Type B pancreatic cell (in vitro differentiated cells): ENCODE results near the gene AK8. TPM values are rescaled to one million over a fixed set of nuclear protein-coding genes. Genes with fewer than 3 reads are reported as not detected.

Experiments
- DNase-seq: peaks from one replicate; pipeline ENCODE4 v3.0.0; 2021; ENCODE audit warnings: mixed read lengths; ENCODE audit not compliant: unreplicated experiment; ENCODE audit errors: extremely low spot score
- H3K27ac Mint-ChIP-seq: 2 replicates; pipeline ENCODE4 v1.8.0; 2021; ENCODE audit warnings: mild to moderate bottlenecking, mixed read lengths
- H3K27me3 Mint-ChIP-seq: 2 replicates; pipeline ENCODE4 v1.8.0; 2021; ENCODE audit warnings: mixed read lengths
- H3K36me3 Mint-ChIP-seq: 2 replicates; pipeline ENCODE4 v1.8.0; 2021; ENCODE audit warnings: mixed read lengths
- H3K4me1 Mint-ChIP-seq: one replicate; pipeline ENCODE4 v1.8.0; 2021; ENCODE audit warnings: mixed read lengths; ENCODE audit not compliant: unreplicated experiment
- H3K4me3 Mint-ChIP-seq: 2 replicates; pipeline ENCODE4 v1.8.0; 2021; ENCODE audit warnings: mild to moderate bottlenecking, mixed read lengths
- H3K9me3 Mint-ChIP-seq: 2 replicates; pipeline ENCODE4 v1.8.0; 2021; ENCODE audit warnings: mixed read lengths
- CTCF ChIP-seq: fragments of 200-600 bp; sonication (generic); conservative IDR thresholded peaks from 2 replicates; pipeline ENCODE4 v1.5.0; 2021; ENCODE audit warnings: antibody characterized with exemption, mild to moderate bottlenecking
- total RNA-seq: library from RNA; stranded (reverse); gene quantifications from 2 replicates; pipeline ENCODE4 v1.2.1, GENCODE V29; 2021; ENCODE audit warnings: low replicate concordance

AK8 gene
- total RNA-seq, 1 donor from 2014 or later, result 5.5 TPM

- no peak overlapping the region for H3K27ac Mint-ChIP-seq
- no peaks in the 10 kb centered on the region for H3K36me3 Mint-ChIP-seq
- no peak for DNase-seq
- H3K9me3 Mint-ChIP-seq, result no peaks in the 10 kb centered on the region
- H3K27me3 Mint-ChIP-seq, result peaks cover 20% of the 10 kb centered on the region
- no peak for TF ChIP-seq CTCF
- no peak overlapping the region for H3K4me3 Mint-ChIP-seq
- no peaks in the 10 kb centered on the region for H3K4me1 Mint-ChIP-seq
Measured at GRCh38 chr9:132708769-132709430, 169.2 kb downstream of the AK8 start.

GRCh38 chr9:132708239-132708638 is 169.8 kb downstream of the AK8 start:
- H3K4me3 Mint-ChIP-seq, result no peak overlapping the region
- TF ChIP-seq CTCF, result no peak
- no peak overlapping the region for H3K27ac Mint-ChIP-seq

GRCh38 chr9:132703336-132703735 is 174.7 kb downstream of the AK8 start:
- Mint-ChIP-seq H3K4me1 (no peaks in the 10 kb centered on the region), H3K9me3 (peaks cover 4% of the 10 kb centered on the region), H3K27me3 (peaks cover 6% of the 10 kb centered on the region), H3K36me3 (no peaks in the 10 kb centered on the region), H3K4me3 (no peak overlapping the region), H3K27ac (no peak overlapping the region)
- DNase-seq, result no peak
- no peak for TF ChIP-seq CTCF

More at GRCh38 chr9:132708239-132708638, 169.8 kb downstream of the AK8 start:
- peaks cover 2% of the 10 kb centered on the region for H3K9me3 Mint-ChIP-seq
- no peaks in the 10 kb centered on the region for H3K4me1 Mint-ChIP-seq
- H3K27me3 Mint-ChIP-seq, result peaks cover 20% of the 10 kb centered on the region
- no peak for DNase-seq
- H3K36me3 Mint-ChIP-seq, result no peaks in the 10 kb centered on the region

- Mint-ChIP-seq H3K4me3 (no peak overlapping the region), H3K27ac (no peak overlapping the region), H3K36me3 (no peaks in the 10 kb centered on the region), H3K4me1 (no peaks in the 10 kb centered on the region), H3K27me3 (peaks cover 6% of the 10 kb centered on the region), H3K9me3 (peaks cover 10% of the 10 kb centered on the region)
- no peak for DNase-seq
- no peak for TF ChIP-seq CTCF
Measured at GRCh38 chr9:132702254-132702653, 175.8 kb downstream of the AK8 start.

- Mint-ChIP-seq H3K27ac (no peak overlapping the region), H3K36me3 (no peaks in the 10 kb centered on the region), H3K4me1 (no peaks in the 10 kb centered on the region), H3K9me3 (peaks cover 16% of the 10 kb centered on the region), H3K27me3 (no peaks in the 10 kb centered on the region), H3K4me3 (no peak overlapping the region)
- no peak for TF ChIP-seq CTCF
- no peak for DNase-seq
Measured at GRCh38 chr9:132699956-132700355, 178.1 kb downstream of the AK8 start.
